ENCODE measurements around the gene PTPRT. TPM values are rescaled to one million over a fixed set of nuclear protein-coding genes. Genes with fewer than 3 reads are reported as not detected.

Gene PTPRT
- total and polyA plus RNA-seq, 10 of the 15 experiments (the other 5 are each of a cell fraction or from before 2014, with no cell fraction given): not detected

GRCh38 chr20:42392442-42392841, 797.3 kb downstream of the PTPRT start (continued):
- TF ChIP-seq ZNF687 (IDR thresholded peaks at IDR 0.05) (no peak), EZH2 (IDR thresholded peaks at IDR 0.05; ENCODE audit: borderline replicate concordance, control insufficient read depth, low read depth, low read length) (no peak), RFX5 (IDR thresholded peaks at IDR 0.05; ENCODE audit: low read depth, low read length) (no peak), TBL1XR1 (IDR thresholded peaks at IDR 0.05; ENCODE audit: low read depth, low read length) (no peak)

- FAIRE-seq: no peak
- CTCF ChIA-PET: no interaction called here
- TF ChIP-seq E2F4 (IDR thresholded peaks at IDR 0.05; ENCODE audit: low read depth, low read length) (no peak), PML (IDR thresholded peaks at IDR 0.05; ENCODE audit: low read length) (no peak), RFX5 (IDR thresholded peaks at IDR 0.05; ENCODE audit: low read depth, low read length) (no peak), ATF3 (IDR thresholded peaks at IDR 0.05; ENCODE audit: borderline replicate concordance, extremely low read depth, low read depth, low read length) (no peak), HCFC1 (IDR thresholded peaks at IDR 0.05; ENCODE audit: low read length) (no peak), CEBPB (IDR thresholded peaks at IDR 0.05; ENCODE audit: borderline replicate concordance in 1 of 2, low read depth in 2 of 2, low read length in 2 of 2) (no peak), ASH2L (IDR thresholded peaks at IDR 0.05; ENCODE audit: borderline replicate concordance, low read depth) (no peak), ZNF592 (IDR thresholded peaks at IDR 0.05) (no peak), CHD4 (IDR thresholded peaks at IDR 0.05) (no peak), SUZ12 (IDR thresholded peaks at IDR 0.05; ENCODE audit: unreplicated experiment) (no peak), NR2C2 (IDR thresholded peaks at IDR 0.05; ENCODE audit: borderline replicate concordance, control insufficient read depth, insufficient read length, low read depth) (no peak)
Observed at GRCh38 chr20:42391807-42392206, 797.9 kb downstream of the PTPRT start.

More at GRCh38 chr20:42391807-42392206, 797.9 kb downstream of the PTPRT start:
- Histone ChIP-seq H3K9ac (ENCODE audit: control insufficient read depth, insufficient read depth, low read length) (no peak overlapping the region), H3K4me3 (no peak overlapping the region), H4K20me1 (ENCODE audit: control insufficient read depth, insufficient read depth) (no peaks in the 10 kb centered on the region), H3K27me3 (replicated peaks in 1 of 2; ENCODE audit: control insufficient read depth in 2 of 2, insufficient read depth in 2 of 2, low read length in 1 of 2) (no peaks in the 10 kb centered on the region; a peak in 1 of 4 replicates), H3K36me3 (ENCODE audit: control insufficient read depth in 2 of 2, insufficient read depth in 2 of 2, low read length in 1 of 2) (no peaks in the 10 kb centered on the region), H3K79me2 (ENCODE audit: control insufficient read depth, insufficient read depth, low read length) (no peaks in the 10 kb centered on the region), H3K27ac (ENCODE audit: control insufficient read depth, insufficient read depth) (no peak overlapping the region), H2AFZ (ENCODE audit: control insufficient read depth, low read depth, low read length) (no peak overlapping the region), H3K4me1 (ENCODE audit: control insufficient read depth, insufficient read depth, low read length) (no peaks in the 10 kb centered on the region), H3K9me3 (replicated peaks; ENCODE audit: control insufficient read depth, insufficient read depth, low read length) (no peaks in the 10 kb centered on the region), H3K4me2 (ENCODE audit: control insufficient read depth, insufficient read depth) (no peak overlapping the region)
- ChIA-PET POLR2A (no interaction called here), RAD21 (ENCODE audit: unreplicated experiment) (interaction anchor here (1.6 kb wide), 1 partner anchor 139 kb away, joined by 4 read pairs; no protein-coding TSS in a partner anchor), SMC1A (ENCODE audit: uncharacterized antibody, unreplicated experiment) (no interaction called here)
- intact Hi-C loops (cut with micrococcal nuclease; ENCODE audit: unreplicated experiment) (no loop called here), in situ Hi-C loops (cut with MboI) (no loop called here)
- no TSS peak for BruUV-seq (replicated peaks)
- 0% methylated on average over 3 of the region's 3 CpGs for WGBS (ENCODE audit: insufficient coverage, insufficient replicate concordance, low lambda C conversion rate, missing lambda C conversion rate)
- ATAC-seq (no peak), DNase-seq (ENCODE audit: low read depth, low spot score) (no peak)
